AG04450 (cell line): ENCODE results near the gene LMO2. TPM values are rescaled to one million over a fixed set of nuclear protein-coding genes. Genes with fewer than 3 reads are reported as not detected.

Source experiments
- CTCF ChIA-PET: fragments of 300-600, 350-600 bp; formaldehyde crosslinking; extraction: SDS; loops from one replicate; lab custom pipeline; 2022; ENCODE audit warnings: antibody characterized with exemption, inconsistent platforms; lab: Charles Lee
- POLR2A ChIA-PET: fragments of 350-600 bp; formaldehyde crosslinking; extraction: SDS; loops from one replicate; lab custom pipeline; 2021; ENCODE audit warnings: antibody characterized with exemption, inconsistent platforms; lab: Yijun Ruan, JAX
- DNase-seq: peaks from one replicate; pipeline ENCODE4 v3.0.0-alpha.2; 2011; ENCODE audit warnings: low read depth, low spot score
- H3K27ac ChIP-seq: one replicate; pipeline ENCODE4 v1.5.1; 2012; ENCODE audit warnings: low read depth, low read length, control low read depth
- H3K27me3 ChIP-seq: one replicate; pipeline ENCODE4 v1.6.0; 2012; ENCODE audit warnings: low read length; ENCODE audit not compliant: control insufficient read depth, insufficient read depth
- H3K4me3 ChIP-seq: 2 replicates; pipeline ENCODE4 v1.5.1; 2011; ENCODE audit warnings: mild to moderate bottlenecking, low read depth, low read length, control low read depth
- H3K9me3 ChIP-seq: 2 replicates; pipeline ENCODE4 v1.5.1; 2012; ENCODE audit warnings: low read length; ENCODE audit not compliant: control insufficient read depth, insufficient read depth
- polyA plus RNA-seq: library from polyadenylated mRNA; depleted of rRNA; stranded (reverse); fragments of >200 nt; gene quantifications from 2 replicates; pipeline ENCODE4 v1.2.3, GENCODE V29; 2011
- TF ChIP-seq, protein P1 (sequence below): IDR thresholded peaks from 2 replicates; pipeline ENCODE4 v1.5.1; 2011; ENCODE audit warnings: low read depth, low read length, control low read depth, inconsistent platforms

The LMO2 gene
- polyA plus RNA-seq, 1 experiment = 0.05 TPM

DNA sequence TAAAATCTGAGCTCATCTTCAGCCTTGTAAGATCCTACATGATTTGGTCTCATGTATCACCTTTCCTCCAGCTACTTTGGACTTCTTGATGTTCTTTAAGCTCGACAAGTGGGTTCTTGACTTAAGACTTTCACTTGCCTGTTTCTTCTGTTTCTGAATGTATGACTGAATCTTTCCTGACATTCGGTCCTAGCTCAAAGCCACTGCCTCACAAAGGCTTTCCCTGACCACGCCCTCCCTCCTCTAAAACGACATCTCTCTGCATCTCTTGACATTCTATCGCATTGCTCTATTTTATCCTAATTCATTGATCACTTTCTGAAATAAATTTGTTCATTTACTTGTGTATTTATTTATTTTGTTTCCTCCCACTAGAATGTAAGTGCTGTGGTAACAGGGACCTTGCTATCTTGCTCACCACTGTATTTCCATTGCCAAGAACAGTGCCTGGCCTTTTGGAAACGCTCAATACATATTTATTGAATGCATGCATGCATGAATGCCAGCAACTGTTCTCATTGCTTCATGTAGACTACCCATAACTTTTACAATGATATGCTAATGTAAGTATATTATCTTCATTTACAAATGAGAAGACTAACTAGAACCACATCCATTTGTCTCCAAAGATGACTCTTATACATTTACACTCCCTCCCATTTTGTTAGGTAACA is 43.0 kb downstream of the LMO2 start:
- Histone ChIP-seq H3K9me3 (no peaks in the 10 kb centered on the region), H3K4me3 (no peak overlapping the region), H3K27me3 (peaks cover 21% of the 10 kb centered on the region), H3K27ac (no peak overlapping the region)
- DNase-seq = no peak
- TF ChIP-seq, protein P1, sequence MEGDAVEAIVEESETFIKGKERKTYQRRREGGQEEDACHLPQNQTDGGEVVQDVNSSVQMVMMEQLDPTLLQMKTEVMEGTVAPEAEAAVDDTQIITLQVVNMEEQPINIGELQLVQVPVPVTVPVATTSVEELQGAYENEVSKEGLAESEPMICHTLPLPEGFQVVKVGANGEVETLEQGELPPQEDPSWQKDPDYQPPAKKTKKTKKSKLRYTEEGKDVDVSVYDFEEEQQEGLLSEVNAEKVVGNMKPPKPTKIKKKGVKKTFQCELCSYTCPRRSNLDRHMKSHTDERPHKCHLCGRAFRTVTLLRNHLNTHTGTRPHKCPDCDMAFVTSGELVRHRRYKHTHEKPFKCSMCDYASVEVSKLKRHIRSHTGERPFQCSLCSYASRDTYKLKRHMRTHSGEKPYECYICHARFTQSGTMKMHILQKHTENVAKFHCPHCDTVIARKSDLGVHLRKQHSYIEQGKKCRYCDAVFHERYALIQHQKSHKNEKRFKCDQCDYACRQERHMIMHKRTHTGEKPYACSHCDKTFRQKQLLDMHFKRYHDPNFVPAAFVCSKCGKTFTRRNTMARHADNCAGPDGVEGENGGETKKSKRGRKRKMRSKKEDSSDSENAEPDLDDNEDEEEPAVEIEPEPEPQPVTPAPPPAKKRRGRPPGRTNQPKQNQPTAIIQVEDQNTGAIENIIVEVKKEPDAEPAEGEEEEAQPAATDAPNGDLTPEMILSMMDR = no peak
- ChIA-PET CTCF (interaction anchor here (1.6 to 2.8 kb wide), 2 partner anchors 9 to 14 kb away, joined by 6 to 10 read pairs; no protein-coding TSS in a partner anchor), POLR2A (no interaction called here)

DNA sequence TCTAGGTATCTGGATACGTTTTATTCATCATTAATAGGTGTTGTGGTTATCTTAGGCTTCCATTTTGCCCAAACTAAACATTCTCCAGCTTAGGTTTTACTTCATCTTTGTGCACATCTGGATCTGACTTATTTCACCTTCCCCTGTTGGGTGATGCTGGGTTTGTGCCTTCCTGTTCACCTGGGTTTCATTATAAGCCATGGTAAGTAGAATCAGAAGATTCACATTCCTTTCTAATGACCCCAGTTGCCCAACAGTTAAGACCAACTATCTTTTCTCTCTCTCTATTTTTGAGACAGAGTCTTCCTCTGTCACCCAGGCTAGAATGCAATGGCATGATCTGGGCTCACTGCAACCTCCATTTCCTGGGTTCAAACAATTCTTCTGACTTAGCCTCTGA is 44.6 kb downstream of the LMO2 start:
- no peak for DNase-seq
- Histone ChIP-seq H3K27me3 (peaks cover 20% of the 10 kb centered on the region), H3K4me3 (no peak overlapping the region), H3K27ac (no peak overlapping the region), H3K9me3 (no peaks in the 10 kb centered on the region)
- POLR2A ChIA-PET = no interaction called here
- CTCF ChIA-PET = interaction anchor here (1.6 to 2.8 kb wide), 2 partner anchors 11 to 12 kb away, joined by 6 to 10 read pairs; no protein-coding TSS in a partner anchor
- TF ChIP-seq, protein P1 = no peak

DNA sequence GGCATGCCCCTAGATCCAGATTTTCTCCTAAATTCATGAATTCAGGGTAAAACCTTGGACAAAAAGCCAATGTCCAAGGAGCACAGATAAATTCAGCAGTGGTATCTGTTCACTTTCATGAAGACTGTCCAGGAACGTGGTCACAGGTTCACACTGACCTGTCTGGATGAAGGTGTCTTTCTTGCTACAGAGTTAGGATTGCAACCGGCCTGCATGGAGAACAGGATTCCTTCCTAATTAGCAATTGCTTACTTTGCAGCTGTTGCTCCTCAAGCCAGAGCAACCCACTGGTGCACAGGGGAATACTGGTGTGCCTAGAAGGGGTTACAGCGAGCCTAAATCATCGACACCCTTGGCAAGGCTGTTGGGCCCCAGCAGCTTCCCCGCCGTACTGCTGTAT is 47.6 kb downstream of the LMO2 start:
- H3K4me3 ChIP-seq = no peak overlapping the region
- CTCF ChIA-PET = interaction anchor here (1.0 kb wide), 1 partner anchor 13 kb away, joined by 7 read pairs; no protein-coding TSS in a partner anchor
- POLR2A ChIA-PET = interaction anchor here (0.6 kb wide), 1 partner anchor 204 kb away, joined by 5 read pairs; no protein-coding TSS in a partner anchor
- H3K27me3 ChIP-seq = peaks cover 26% of the 10 kb centered on the region
- no peak for DNase-seq
- TF ChIP-seq, protein P1 = no peak
- H3K27ac ChIP-seq = no peak overlapping the region
- H3K9me3 ChIP-seq = no peaks in the 10 kb centered on the region

DNA sequence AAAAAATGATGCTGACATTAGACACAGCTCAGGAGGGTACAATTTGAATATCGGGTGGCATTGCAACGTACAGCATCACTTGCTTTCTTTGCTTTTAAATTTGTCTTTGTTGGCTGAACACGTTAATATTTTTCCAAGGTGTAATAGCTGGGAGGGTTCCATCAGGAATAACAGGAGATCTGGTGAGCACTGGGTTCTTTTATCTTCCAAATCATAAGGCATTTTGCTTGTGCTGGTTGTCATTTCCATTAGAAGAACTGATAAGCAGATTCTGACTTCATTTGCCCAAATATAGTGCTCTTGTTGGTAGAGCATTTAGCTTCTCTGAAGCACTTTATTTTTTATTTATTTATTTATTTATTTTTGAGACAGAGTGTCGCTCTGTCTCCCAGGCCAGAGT is 48.9 kb downstream of the LMO2 start:
- CTCF ChIA-PET = interaction anchor here (0.6 to 1.3 kb wide), 4 partner anchors 7 to 36 kb away, joined by 3 to 7 read pairs (median 4); no protein-coding TSS in a partner anchor
- POLR2A ChIA-PET = no interaction called here
- no peak for DNase-seq
- TF ChIP-seq, protein P1 = no peak
- no peak overlapping the region for H3K4me3 ChIP-seq
- H3K27me3 ChIP-seq = peaks cover 26% of the 10 kb centered on the region
- H3K9me3 ChIP-seq = no peaks in the 10 kb centered on the region
- H3K27ac ChIP-seq = no peak overlapping the region
